ENCODE measurements around the gene ESYT2.
"Not testable (repeated sequence)": the region's sequence is repeated elsewhere in the genome, so short reads cannot be mapped to it uniquely, and the experiment has no call there.

ESYT2 gene

DNA sequence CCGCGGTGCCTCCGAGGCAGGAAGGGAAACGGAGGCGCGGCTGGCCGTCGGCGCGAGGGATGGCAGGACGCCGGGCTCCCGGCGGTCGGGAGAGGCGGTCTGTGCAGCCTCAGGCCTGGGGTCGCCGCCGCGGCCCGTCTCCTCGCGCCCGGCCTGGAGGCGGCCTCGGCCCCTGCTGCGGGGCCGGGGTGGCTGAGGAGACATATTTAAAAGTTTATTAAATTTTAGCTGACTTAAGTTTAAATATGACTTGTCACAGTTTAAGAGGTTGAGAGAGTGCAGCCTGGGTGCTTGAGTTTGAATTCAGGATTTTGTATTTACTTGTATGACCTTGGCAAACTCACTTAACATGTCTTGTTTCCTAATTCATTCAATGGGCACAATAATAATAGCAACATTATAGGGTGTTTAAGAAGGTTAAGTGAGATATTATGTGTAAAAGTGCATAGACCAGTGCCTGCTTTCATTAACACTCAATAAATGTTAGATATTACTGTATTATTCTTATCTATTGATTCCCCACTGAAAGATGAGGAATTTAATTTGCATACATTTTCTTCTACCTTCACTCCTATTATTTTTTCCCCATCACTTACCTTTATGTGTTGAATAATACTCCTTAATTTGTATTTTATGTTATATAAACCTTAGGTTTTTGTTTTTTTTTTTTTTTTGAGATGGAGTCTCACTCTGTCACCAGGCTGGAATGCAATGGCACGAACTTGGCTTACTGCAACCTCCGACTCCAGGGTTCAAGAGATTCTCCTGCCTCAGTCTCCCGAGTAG, 27.8 kb upstream of the ESYT2 start:
- DNase-seq (ENCODE audit: low spot score): no peak

DNA sequence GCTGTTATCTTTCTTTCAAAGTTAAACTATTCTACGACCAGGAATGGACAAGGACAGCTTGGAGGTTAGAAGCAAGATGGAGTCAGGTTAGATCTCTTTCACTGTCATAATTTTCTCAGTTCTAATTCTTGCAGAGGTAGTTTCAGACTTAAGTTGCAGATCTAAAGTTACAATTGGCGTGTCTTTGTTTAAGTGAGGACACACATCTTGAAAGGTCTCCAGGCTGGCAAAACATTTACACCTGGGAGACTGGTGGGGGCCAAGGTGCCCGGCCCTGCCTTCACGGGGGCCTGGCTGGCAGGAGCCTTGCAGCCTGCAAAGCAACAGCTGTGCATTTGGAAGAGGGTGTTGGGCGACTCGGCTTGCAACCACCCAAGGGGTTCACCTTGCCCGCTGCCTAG, 25.4 kb upstream of the ESYT2 start:
- DNase-seq (ENCODE audit: low spot score): no peak

DNA sequence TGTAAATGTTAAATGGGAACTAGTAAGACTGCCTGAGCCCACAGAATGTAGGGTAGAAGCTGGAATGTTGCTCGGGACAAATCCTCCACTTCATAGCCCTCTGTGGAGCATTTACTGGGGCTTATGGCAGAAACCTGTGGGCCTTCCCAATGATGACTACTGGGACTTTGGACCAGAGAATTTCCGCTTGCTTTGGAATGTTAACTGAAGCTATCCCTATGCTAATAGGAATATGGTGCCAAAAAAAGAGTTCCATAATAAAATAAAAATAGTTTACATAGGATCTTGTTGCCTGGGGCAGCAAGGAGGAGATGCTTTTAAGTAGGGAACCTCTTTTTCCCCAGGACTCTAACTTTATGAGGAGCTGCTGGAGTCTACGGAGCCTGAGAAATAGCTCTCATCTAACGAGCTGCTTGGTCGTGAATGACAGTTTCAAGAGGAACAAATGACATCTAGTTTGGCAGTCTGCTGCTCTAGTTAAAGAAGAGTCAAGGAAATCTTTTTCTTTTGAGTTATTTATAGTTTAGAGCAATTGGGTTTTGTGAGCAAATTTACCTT, 21.3 kb upstream of the ESYT2 start:
- DNase-seq (ENCODE audit: low spot score): no peak

DNA sequence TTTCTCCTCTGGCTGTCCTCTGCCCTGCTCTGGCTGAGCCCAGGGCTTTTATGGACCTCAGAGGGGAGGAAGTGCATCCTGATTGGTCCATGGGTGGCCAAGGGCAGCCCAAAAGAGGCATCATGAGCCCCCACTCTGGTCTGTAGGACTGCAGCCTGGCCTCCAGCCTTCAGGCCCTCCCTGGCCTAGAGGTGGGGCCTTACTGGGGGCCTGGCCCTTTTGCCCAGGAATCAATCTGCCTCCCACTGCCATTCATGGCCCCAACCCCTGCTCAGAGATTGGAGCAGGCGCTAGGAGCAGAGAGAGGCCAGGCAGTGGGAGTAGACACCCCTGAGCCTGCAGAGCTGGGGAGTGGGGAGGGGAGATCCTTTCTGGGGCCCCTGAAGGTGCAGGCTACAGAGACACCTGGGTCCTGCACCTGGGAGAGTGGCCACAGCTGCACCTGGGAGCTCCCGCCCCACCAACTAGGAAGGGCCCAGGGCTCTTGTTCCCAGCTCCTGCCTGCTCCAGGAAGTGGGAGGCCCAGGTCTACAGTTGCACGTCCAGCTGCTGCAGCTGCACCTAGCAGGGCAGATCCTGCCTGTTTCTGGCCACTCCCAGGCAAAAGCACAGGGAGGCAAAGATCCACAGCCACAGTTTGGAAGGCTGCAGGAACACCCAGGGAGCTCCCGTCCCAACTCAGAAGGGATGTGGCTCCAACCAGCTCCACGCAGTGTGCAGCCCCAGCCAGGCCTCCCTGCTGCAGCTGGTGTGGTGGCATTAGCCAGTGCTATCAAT, 20.6 kb upstream of the ESYT2 start:
- DNase-seq (ENCODE audit: low spot score): no peak

DNA sequence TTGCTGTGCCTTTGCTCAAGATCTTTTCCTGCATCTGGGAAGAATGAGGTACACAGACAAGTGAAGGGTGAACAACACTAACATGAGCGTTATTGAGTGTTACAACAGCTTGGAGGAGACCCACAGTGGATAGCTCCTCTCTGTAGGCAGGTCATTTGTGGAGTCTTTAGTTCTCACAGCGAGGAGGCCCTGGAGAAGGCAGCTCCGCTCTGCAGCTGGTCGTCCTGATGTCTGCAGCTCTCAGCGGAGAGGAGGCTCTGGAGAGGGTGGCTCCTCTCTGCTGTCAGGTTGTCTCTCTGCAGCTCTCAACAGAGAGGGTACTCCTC, 20.1 kb upstream of the ESYT2 start:
- DNase-seq (ENCODE audit: low spot score): no peak

DNA sequence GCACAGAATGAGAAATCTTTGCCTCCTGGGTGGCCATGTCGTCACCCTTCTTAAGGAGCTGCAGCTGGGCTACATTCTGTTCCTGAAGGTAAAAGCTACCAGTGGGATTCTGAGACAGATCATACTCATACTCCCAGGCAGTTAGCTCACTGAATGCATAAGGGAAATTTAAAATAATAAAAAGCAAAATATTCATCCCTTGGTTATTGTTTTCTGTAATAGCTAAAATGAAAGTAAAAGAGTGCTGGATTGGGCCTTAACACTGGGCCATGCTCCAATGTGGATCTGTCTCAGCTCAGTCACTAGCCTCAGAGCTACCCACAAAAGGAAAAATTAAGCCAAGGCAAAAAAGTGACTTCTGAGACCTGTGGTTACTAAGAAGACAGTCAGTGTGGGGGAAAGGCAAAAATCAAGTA, 18.1 kb upstream of the ESYT2 start:
- DNase-seq (ENCODE audit: low spot score): no peak

DNA sequence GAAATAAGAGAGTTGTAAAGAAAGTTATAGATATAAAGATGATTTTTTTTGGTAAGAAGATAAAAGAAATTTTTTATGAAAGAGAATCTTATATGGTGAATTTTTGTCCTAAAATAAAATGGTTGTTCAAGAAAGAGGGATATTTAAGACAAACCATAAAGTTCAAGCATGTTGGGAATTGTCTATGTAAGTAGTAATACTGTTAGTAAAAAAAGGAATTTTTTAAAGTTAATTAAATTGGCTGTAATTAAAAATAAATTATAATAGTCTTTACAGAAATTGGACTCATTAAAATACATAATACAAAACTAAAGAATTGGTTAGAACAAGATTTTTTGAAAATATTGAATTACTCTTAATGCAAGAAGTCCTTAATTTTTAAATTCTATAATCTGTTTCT, 17.0 kb upstream of the ESYT2 start:
- no peak for DNase-seq (ENCODE audit: low spot score)

DNA sequence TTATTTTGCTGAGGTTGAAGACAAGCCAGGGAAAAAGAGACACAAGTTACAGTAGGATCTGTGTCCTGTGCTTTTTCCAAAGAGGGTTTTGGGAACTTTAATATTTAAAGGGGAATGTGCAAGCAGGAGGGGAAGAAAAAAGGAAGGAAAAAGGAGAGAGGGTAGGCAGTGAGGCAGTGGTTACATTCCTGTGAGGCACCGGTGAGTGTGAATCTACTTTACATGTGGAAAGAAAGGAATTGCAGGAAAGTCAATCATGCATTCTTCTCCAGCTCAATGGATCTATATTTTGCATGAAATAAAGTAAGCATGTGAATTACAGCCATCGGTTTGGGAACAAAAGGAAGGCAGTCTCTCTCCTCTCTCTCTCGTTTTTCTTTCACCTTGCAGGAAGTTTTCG, 14.5 kb upstream of the ESYT2 start:
- no peak for DNase-seq (ENCODE audit: low spot score)

DNA sequence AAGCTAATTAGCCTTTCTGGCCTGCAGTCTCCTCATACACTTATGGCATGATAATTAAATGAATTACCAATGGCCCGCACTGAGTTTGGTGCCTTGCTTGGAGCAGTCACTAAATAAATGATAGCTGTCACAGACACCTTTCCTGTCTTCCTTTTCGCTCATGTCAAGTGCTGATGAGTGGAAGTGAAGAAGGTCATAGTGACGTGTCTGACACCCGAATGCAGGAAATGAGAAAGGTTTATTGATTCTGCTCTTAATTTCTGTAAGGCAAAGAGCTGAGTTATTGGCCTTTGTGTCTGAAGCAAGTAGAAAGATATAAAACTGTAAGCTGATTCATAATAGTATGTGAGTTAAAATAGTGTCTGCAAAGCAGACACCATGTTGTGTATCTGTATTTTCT, 13.2 kb upstream of the ESYT2 start:
- DNase-seq (ENCODE audit: low spot score): no peak

DNA sequence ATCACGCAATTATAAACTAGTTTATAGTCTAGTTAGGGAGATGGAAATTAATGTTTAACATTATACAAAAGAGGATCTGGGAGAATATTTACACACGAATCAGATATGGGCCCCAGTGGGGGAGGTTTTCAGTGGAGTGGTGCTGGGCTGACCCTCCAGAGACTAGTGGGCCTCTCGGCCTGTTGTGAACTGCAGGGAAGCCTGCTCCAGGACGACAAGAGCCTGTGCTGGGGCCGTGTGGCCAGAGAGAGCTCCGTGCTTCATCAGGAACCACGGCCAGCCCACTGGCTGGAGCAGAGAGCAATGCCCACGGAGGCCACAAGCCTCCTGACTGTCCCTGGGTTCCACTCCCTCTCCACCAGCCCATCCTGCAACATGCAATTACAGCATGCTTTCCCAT, 11.3 kb upstream of the ESYT2 start:
- DNase-seq (ENCODE audit: low spot score): no peak

DNA sequence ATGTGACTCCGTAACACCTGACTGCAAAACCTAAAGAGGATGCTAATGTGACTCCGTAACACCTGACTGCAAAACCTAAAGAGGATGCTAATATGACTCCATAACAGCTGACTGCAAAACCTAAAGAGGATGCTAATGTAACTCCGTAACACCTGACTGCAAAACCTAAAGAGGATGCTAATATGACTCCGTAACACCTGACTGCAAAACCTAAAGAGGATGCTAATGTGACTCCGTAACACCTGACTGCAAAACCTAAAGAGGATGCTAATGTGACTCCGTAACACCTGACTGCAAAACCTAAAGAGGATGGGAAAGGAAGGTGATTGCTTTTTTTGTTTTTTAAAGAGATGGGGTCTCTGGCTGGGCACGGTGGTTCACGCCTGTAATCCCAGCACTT, 9.9 kb upstream of the ESYT2 start:
- DNase-seq (ENCODE audit: low spot score): not testable (repeated sequence)

DNA sequence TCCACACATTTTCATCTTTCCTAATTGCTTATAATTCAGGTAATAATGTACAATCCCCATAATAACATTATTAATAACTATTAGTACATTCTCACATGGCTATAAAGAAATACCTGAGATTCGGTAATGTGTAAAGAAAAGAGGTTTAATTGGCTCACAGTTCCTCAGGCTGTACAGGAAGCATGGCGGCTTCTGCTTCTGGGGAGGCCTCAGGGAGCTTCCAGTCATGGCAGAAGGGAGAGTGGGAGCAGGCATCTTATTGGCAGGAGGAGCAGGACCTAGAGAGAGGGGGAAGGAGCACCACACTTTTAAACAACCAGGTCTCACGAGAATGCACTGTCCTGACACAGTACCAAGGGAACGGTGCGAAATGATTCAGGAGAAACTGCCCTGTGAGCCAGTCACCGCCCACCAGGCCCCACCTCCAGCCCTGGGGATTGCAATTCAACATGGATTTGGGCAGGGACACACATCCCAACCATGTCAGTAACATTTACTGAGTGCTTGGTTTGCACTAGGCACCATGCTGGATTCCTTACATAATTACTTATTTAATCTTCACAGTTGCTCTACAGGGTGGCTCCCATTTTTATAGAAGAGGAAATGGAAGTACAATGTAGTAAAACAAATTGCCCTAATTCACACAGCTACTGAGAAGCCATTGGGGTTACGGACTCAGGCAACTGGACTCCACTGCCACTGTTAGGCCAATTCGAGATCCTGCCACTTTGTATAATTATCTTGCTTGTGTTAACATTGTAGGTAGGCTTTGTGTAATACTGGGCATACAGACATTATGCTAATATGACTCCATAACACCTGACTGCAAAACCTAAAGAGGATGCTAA, 8.7 kb upstream of the ESYT2 start:
- DNase-seq (ENCODE audit: low spot score): no peak

DNA sequence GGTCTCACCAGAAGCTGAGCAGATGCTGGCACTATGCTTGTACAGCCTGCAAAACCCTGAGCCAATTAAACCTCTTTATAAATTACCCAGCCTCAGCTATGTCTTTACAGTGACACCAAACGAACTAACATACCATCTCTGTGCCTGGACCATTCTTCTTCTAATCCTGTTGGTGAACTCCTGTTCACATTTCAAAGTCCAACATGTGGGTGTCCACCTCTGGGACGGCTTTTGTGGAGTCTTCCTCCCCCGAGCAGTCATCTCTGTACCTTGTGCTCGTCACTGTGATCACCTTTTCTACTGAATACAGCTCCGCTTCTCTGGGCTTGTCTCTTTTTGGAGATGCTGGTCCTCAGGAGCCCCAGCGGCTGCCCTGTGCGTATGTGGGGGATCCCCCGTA, 7.4 kb upstream of the ESYT2 start:
- DNase-seq (ENCODE audit: low spot score): no peak

DNA sequence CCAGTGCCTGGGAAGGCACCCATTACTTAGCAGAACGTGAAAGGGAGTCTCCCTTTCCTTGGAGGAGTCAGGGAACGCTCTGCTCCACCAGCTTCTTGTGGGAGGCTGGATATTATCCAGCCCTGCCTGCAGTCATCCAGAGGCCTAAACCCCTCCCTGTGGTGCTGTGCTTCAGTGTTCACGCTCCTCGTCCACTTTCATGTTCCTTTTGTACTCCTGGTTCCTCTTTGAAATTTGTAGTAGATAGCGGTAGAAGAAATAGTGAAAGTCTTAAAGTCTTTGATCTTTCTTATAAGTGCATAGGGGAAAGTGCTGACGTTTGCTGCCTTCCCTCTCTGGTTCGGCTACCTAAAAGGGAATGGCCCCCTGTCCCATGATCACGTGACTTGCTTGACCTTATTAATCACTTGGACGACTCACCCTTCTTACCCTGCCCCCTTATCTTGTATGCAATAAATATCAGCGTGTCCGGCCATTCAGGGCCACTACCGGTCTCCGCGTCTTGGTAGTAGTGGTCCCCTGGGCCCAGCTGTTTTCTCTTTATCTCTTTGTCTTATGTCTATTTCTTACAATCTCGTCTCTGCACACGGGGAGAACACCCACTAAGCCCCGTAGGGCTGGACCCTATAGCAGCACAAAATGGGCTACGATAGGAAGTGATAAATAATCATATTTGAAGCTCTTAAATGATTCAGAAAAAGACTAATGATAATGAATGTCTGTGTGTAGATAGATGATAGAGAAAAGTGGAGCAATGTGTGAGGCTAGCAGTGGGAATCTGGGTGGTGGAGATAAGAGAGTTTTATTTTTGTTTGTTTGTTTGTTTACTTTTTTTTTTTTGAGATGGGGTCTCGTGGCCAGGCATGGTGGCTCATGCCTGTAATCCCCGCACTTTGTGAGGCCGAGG, 5.8 kb upstream of the ESYT2 start:
- no peak for DNase-seq (ENCODE audit: low spot score)

DNA sequence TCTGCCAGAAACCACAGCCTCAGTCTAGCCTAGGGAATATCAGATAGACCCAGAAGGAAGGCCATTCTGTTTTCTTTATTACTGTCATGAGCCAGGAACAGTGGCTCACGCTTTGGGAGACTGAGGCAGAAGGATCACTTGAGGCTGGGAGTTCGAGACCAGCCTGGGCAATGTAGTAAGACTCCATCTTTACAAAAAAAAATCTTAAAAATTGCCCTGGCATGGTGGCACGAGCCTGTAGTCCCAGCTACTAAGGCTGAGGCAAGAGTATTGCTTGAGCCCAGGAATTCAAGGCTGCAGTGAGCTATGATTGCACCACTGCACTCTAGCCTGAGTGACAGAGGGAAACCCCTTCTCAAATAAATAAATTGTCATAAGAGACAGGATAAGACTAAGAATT, 3.7 kb upstream of the ESYT2 start:
- DNase-seq (ENCODE audit: low spot score): no peak

DNA sequence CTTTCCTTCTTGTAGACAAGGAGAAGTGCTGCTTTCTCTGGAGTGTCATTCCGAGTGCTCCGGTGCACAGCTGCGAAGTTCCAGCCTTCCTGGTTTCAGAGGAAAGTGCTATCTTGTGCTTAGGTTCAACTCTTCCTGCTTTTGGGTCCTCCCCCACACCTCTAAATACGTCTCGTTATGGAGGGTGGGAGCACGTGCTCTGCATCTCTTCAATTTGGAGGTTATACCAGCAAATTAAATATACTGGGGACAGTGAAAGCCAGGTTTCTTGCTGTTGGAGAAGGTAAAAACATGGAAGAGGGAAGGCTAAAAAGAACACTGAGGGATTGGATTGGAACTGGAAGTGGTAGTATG, 2.4 kb upstream of the ESYT2 start:
- no peak for DNase-seq (ENCODE audit: low spot score)

DNA sequence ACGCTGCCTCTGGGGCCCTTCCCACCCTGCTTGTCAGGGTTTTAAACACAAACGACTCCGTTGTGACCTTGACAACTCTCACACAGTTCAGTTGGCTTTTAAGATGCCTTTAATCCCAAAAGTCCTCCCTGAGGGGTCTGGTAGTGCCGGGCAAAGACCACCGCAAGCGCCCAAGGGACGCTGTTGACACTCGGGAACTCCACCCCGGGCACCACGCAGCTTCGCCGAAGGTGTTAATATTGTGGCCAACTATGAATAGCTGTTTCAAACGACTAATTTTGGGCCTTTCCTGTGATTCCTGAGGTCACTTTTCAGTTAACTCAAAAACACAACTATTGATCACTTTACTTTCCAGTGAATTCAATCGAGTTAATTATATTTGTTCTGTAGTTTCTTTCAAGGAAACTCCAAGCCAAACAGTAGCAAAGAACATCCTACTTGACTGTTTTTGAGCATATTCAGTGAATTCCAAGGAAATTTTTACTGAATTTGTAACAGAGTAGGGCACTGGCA, 958 bp upstream of the ESYT2 start:
- no peak for DNase-seq (ENCODE audit: low spot score)

DNA sequence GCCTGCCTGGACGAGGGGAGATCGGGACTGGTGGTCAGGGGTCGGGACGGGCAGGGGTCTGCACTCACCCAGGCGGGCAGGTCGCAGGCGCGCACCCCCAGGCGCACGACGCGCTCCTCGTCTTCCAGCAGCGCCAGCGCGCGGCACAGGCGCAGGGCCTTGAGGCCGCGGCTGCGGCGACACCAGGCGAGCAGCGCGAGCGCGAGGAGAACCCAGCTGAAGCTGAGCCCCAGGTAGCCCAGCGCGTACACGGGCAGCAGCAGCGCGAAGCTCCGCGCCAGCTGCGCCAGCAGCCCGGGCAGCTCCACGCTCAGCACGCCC, 328 bp downstream of the ESYT2 start:
- DNase-seq (ENCODE audit: low spot score): peak; percentile 87

DNA sequence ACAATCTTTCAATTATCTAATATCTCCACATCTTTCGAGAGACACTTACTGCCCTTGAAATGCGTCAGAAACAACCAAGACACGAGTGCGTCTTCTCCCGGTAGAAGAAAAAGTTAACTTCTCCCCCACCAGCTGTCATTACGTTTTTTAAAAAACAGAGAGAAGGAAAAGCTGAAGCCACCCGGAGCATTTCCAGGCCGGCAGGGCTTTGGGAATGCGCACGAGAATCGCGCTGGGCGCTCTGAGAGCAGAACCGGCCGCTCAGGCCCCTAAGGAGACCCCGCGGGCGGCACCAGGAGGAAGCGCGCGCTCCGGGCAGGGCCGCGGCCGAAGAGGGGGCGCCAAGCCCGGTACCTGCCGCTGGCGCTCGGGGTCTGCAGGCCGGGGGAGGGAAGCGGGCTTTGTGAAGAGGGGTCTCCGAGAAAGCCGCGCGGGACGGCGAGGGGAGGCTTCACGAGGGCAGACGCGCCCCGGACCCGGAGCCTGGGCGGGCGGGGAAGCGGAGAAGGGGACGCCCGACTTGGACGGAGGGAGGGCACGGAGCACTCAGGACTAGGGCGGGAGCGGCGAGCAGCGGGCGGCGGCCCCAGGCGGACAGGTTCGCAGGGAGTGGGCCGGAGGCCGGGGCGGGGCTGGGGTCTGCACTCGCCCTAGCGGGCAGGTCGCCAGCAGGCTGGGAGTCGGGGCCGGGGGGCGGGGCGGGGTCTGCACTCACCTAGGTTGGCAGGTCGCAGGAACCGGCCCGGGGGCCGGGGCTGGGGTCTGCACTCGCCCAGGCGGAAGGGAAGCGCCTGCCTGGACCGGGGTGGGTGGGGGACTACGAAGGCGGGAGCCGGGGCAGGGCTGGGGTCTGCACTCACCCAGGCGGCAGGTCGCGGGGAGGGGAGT, 932 bp downstream of the ESYT2 start:
- DNase-seq (ENCODE audit: low spot score): peak; percentile 65

DNA sequence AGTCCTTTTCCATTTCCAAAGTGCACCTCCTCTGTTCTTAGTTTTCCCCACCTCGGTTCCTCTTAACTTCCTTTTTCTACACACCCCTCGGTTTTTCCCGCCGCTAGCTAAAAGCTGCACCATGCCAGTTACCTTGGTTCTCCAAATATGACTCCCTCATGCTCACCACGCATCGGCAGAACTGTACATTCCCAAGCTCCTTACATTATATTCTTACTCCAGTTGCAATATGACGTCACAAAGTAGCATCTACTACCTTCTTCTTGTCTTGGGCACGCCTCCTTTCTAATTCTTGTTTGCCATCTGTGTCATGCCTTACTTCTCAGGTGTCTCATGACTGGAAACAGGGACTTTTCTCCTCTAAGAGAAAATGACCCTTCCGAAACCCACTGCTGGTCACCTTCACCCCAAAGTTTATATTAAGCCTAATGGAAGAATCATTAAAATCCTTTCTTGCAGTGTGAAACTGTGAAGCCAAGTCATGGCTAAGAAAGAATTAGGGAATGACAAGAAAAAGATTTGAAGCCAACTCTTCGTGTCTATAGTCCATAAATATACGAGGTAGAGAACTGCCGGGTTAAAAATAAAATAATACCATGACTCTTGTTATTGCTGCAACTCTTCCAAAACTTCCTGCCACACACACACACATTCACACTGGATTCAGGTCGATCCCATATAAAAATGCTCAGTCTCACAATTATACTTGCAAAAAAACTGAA, 1.7 kb downstream of the ESYT2 start:
- no peak for DNase-seq (ENCODE audit: low spot score)
